HepG2 (cell line): ENCODE results near the gene SYT7.

ENCODE experiments used
- ATM ChIP-seq: fragments of 450-650 bp; IDR thresholded peaks from 2 replicates; pipeline ENCODE4 v1.7.1; 2017; ENCODE audit warnings: mild to moderate bottlenecking, borderline replicate concordance
- MXI1 ChIP-seq: IDR thresholded peaks from 3 replicates; pipeline ENCODE4 v1.6.1; 2012; ENCODE audit warnings: low read depth, low read length, inconsistent platforms, borderline replicate concordance
- POLR2A ChIP-seq, 2 experiments: IDR thresholded peaks; 2 replicates each; pipeline ENCODE4 v1.6.1; 2011; ENCODE audit warnings: low read depth in 2 of 2, low read length in 2 of 2, mild to moderate bottlenecking in 1 of 2, moderate library complexity in 1 of 2; ENCODE audit not compliant: insufficient read depth in 1 of 2
- SP1 ChIP-seq, 2 experiments: fragments of 450-650 bp in 1 of 2; sonication (generic) in 1 of 2; formaldehyde crosslinking in 1 of 2; IDR thresholded peaks; 2 replicates each; pipeline versions ENCODE4 v1.4.0 to v1.6.1; 2016 to 2020; ENCODE audit warnings: missing genetic modification reagents in 1 of 2
- U2AF2 ChIP-seq: fragments of 200-400 bp; formaldehyde crosslinking; IDR thresholded peaks from 2 replicates; pipeline ENCODE4 v1.6.1; 2017; ENCODE audit warnings: low read depth, mild to moderate bottlenecking, low read length

GRCh38 chr11:61594907-61595257, 14.0 kb upstream of the SYT7 start:
- TF ChIP-seq MXI1 (no peak), ATM (no peak), SP1 (IDR thresholded peaks at IDR 0.05) (no peak), SP1 (CRISPR knock-in tag; IDR thresholded peaks at IDR 0.05) (no peak), POLR2A (IDR thresholded peaks at IDR 0.05; ENCODE audit: insufficient read depth in 1 of 2, low read depth in 2 of 2, low read length in 2 of 2) (no peak), U2AF2 (no peak)
